22Rv1 (cell line): ENCODE data around the gene CPA1.

Experiments
- CTCF ChIP-seq: fragments of 450-650 bp; IDR thresholded peaks from 2 replicates; pipeline ENCODE4 v1.5.1; 2017; ENCODE audit warnings: mild to moderate bottlenecking
- ZFX ChIP-seq: fragments of 450-650 bp; IDR thresholded peaks from 2 replicates; pipeline ENCODE4 v1.6.1; 2017; ENCODE audit warnings: antibody characterized with exemption, borderline replicate concordance

- TF ChIP-seq CTCF (no peak), ZFX (no peak)
These were observed 13.6 kb downstream of the CPA1 start for GRCh38 chr7:130393841-130394411.
